ENCODE data around the gene SLC24A1. TPM values are rescaled to one million over a fixed set of nuclear protein-coding genes. Genes with fewer than 3 reads are reported as not detected.
A peak's percentile ranks its signal among the peaks of the same experiment; 100 is the strongest.

The SLC24A1 gene
- total and polyA plus RNA-seq, 2 of the 4 experiments (the other 2 are of a cell fraction), result 3.6 to 4.9 TPM

DNA sequence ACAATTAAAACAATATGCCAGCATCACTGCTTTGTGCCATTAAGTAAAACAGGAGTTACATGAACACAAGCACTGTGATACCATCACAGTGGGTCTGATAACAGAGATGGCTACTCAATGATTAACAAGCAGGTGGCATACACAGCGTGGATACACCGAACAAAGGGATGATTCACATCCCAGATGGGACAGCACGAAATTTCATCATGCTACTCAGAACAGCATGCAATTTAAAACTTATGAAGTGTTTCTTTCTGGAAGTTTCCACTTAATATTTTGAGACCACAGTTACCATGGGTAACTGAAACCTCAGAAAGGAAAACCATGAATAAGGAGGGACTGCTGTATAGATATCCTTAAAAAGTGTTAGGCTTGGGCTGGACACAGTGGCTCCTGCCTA lies 44.5 kb downstream of the SLC24A1 start:
- WGBS, 2 experiments (ENCODE audit: extremely low coverage in 2 of 2, insufficient read length in 1 of 2), result no CpG with 5 or more reads among the region's 3 CpGs
- no peak overlapping the region for H3K4ac ChIP-seq (ENCODE audit: low read depth, low read length)
- no peak overlapping the region for H3K27ac ChIP-seq (ENCODE audit: insufficient read depth, low read length)

More for the DNA sequence above, 44.5 kb downstream of the SLC24A1 start:
- Histone ChIP-seq H3K4me1 (ENCODE audit: control insufficient read depth, insufficient read depth, low read length) (0 out of 2 replicates have a peak, but pooled peaks cover 2% of the 10 kb centered on the region), H2BK5ac (ENCODE audit: low read depth, low read length, poor library complexity, severe bottlenecking) (no peak overlapping the region), H3K4me3 (ENCODE audit: insufficient read depth, low read depth, low read length) (no peak overlapping the region), H3K23ac (ENCODE audit: low read depth, low read length) (no peak overlapping the region), H3K9me3 (ENCODE audit: control insufficient read depth, insufficient read depth, low read length) (no peaks in the 10 kb centered on the region), H2AK9ac (replicated peaks; ENCODE audit: low read depth, low read length, poor library complexity) (no peak overlapping the region), H3K36me3 (ENCODE audit: control insufficient read depth, insufficient read depth, low read length) (peaks cover 9% of the 10 kb centered on the region), H2BK120ac (ENCODE audit: low read depth, low read length) (no peak overlapping the region), H4K91ac (ENCODE audit: insufficient read depth, low read depth, low read length) (no peak overlapping the region), H2AFZ (replicated peaks; ENCODE audit: low read length, poor library complexity) (no peak overlapping the region), H4K5ac (ENCODE audit: low read depth, low read length) (no peak overlapping the region), H3K79me1 (ENCODE audit: low read depth in 1 of 2, low read length in 2 of 2) (no peaks in the 10 kb centered on the region), H3K27me3 (ENCODE audit: control insufficient read depth, insufficient read depth, low read length) (no peaks in the 10 kb centered on the region), H3K9me1 (ENCODE audit: insufficient read depth, low read length) (no peaks in the 10 kb centered on the region), H2BK15ac (ENCODE audit: low read depth, low read length) (no peak overlapping the region), H2AK5ac (ENCODE audit: low read depth, low read length) (no peak overlapping the region), H3K18ac (ENCODE audit: low read depth, low read length) (no peak overlapping the region), H4K8ac (ENCODE audit: low read depth in 2 of 2, low read length in 2 of 2) (peak overlapping the region in 1 of 2 experiments; percentile 15; a peak in 1 of 4 replicates), H2BK20ac (ENCODE audit: low read depth, low read length) (no peak overlapping the region), H3K4me2 (ENCODE audit: low read depth, low read length) (no peak overlapping the region), H4K20me1 (ENCODE audit: insufficient read depth, low read length) (no peaks in the 10 kb centered on the region), H3K14ac (replicated peaks; ENCODE audit: low read depth, low read length) (no peak overlapping the region), H3K9ac (ENCODE audit: low read depth, low read length) (no peak overlapping the region), H3K56ac (ENCODE audit: extremely low read depth, insufficient read depth, low read length) (no peak overlapping the region)
- DNase-seq, result peak; percentile 88
- intact Hi-C loops (cut with micrococcal nuclease), result no loop called here
- dilution Hi-C loops (cut with HindIII; ENCODE audit: low sequenced_read_pairs, unreplicated experiment), result no loop called here
- no TSS peak for BruUV-seq (replicated peaks)
- TF ChIP-seq MXI1 (IDR thresholded peaks at IDR 0.05; ENCODE audit: borderline replicate concordance, low read depth, low read length) (no peak), CEBPB (IDR thresholded peaks at IDR 0.05; ENCODE audit: low read depth, low read length) (peak; percentile 65; the same call in 1 of the 2 replicates)
- ChIA-PET CTCF (no interaction called here), POLR2A (ENCODE audit: unreplicated experiment) (no interaction called here)
- in situ Hi-C loops (cut with MboI; ENCODE audit: low sequenced_read_pairs), result no loop called here
- no peak for ATAC-seq (ENCODE audit: low read depth)
